H1 (cell line): ENCODE data around the gene ERN2. TPM values are rescaled to one million over a fixed set of nuclear protein-coding genes. Genes with fewer than 3 reads are reported as not detected.
"Not testable (repeated sequence)": the region's sequence is repeated elsewhere in the genome, so short reads cannot be mapped to it uniquely, and the experiment has no call there.

ENCODE experiments used
- CTCF ChIA-PET: fragments of 300-600 bp; sonication (Branson Sonifier 250); formaldehyde crosslinking; loops from one replicate; lab custom pipeline; 2021; ENCODE audit not compliant: partially characterized antibody; lab: Charles Lee
- POLR2A ChIA-PET: fragments of 300-600 bp; sonication (Branson Sonifier 250); formaldehyde crosslinking; loops from one replicate; lab custom pipeline; 2021; ENCODE audit warnings: inconsistent platforms; ENCODE audit not compliant: partially characterized antibody; lab: Charles Lee
- DNase-seq, 2 experiments: peaks; one replicate each; pipeline versions ENCODE4 v3.0.0 to v3.0.0-alpha.2; 2010 to 2022; ENCODE audit warnings: low spot score in 2 of 2, low read depth in 1 of 2, mixed read lengths in 1 of 2
- FAIRE-seq: peaks from 2 replicates; lab custom pipeline; 2011; peaks lifted over from hg19 to GRCh38; lab: Jason Lieb, UNC
- H2AFZ ChIP-seq: 2 replicates; pipeline ENCODE4 v1.8.1; 2012; ENCODE audit warnings: low read length, inconsistent platforms
- H2AK5ac ChIP-seq: 2 replicates; pipeline ENCODE4 v1.6.1; 2013; ENCODE audit warnings: low read depth, low read length
- H2BK120ac ChIP-seq: replicated peaks from 2 replicates; pipeline ENCODE3; 2013; ENCODE audit warnings: low read depth, low read length, inconsistent platforms
- H2BK12ac ChIP-seq: 2 replicates; pipeline ENCODE4 v1.6.1; 2013; ENCODE audit warnings: low read depth, low read length
- H2BK15ac ChIP-seq: 2 replicates; pipeline ENCODE4 v1.6.1; 2013; ENCODE audit warnings: low read length
- H2BK20ac ChIP-seq: 2 replicates; pipeline ENCODE4 v1.6.1; 2013; ENCODE audit warnings: low read length
- H2BK5ac ChIP-seq: 2 replicates; pipeline ENCODE4 v1.6.1; 2013; ENCODE audit warnings: low read depth, low read length
- H3K14ac ChIP-seq: 2 replicates; pipeline ENCODE4 v1.6.1; 2013; ENCODE audit warnings: inconsistent platforms; ENCODE audit not compliant: insufficient read length
- H3K18ac ChIP-seq: 2 replicates; pipeline ENCODE4 v1.6.1; 2013; ENCODE audit warnings: low read length; ENCODE audit errors: extremely low read depth
- H3K23ac ChIP-seq: 2 replicates; pipeline ENCODE4 v1.6.1; 2013; ENCODE audit warnings: inconsistent platforms; ENCODE audit not compliant: insufficient read length
- H3K23me2 ChIP-seq: 2 replicates; pipeline ENCODE4 v1.6.1; 2013; ENCODE audit warnings: low read depth, low read length
- H3K27ac ChIP-seq: 2 replicates; pipeline ENCODE4 v1.6.1; 2011; ENCODE audit warnings: low read depth, low read length, inconsistent platforms
- H3K27me3 ChIP-seq, 4 experiments: replicated peaks in 1 of 4; 1 replicate in 1 of 4; 2 replicates in 3 of 4; pipeline versions ENCODE4 v1.6.1 to v1.8.1; 2011 to 2013; ENCODE audit warnings: low read length in 3 of 4, mild to moderate bottlenecking in 3 of 4, inconsistent platforms in 2 of 4, mixed read lengths in 2 of 4, moderate library complexity in 1 of 4; ENCODE audit not compliant: control insufficient read depth in 3 of 4, insufficient read depth in 3 of 4; ENCODE audit errors: extremely low read depth in 1 of 4
- H3K36me3 ChIP-seq, 4 experiments: 2 replicates each; pipeline versions ENCODE4 v1.6.1 to v1.8.1; 2011 to 2013; ENCODE audit warnings: mild to moderate bottlenecking in 4 of 4, low read length in 3 of 4, moderate library complexity in 2 of 4, control low read depth in 1 of 4, inconsistent platforms in 1 of 4; ENCODE audit not compliant: insufficient read depth in 4 of 4, control insufficient read depth in 2 of 4
- H3K4ac ChIP-seq: replicated peaks from 2 replicates; pipeline ENCODE3; 2013; ENCODE audit warnings: low read length, low read depth, mixed read lengths, inconsistent platforms; ENCODE audit not compliant: insufficient read length
- H3K4me1 ChIP-seq, 4 experiments: replicated peaks in 1 of 4; 1 replicate in 1 of 4; 2 replicates in 3 of 4; pipeline versions ENCODE4 v1.6.1 to v1.8.1; 2011 to 2013; ENCODE audit warnings: low read length in 3 of 4, inconsistent platforms in 2 of 4, mixed read lengths in 1 of 4; ENCODE audit not compliant: insufficient read depth in 4 of 4, control insufficient read depth in 3 of 4
- H3K4me2 ChIP-seq, 2 experiments: 2 replicates each; pipeline versions ENCODE4 v1.6.1 to v1.8.1; 2011 to 2013; ENCODE audit warnings: low read depth in 2 of 2, low read length in 2 of 2, control low read depth in 1 of 2, inconsistent platforms in 1 of 2, mild to moderate bottlenecking in 1 of 2; ENCODE audit not compliant: insufficient read depth in 1 of 2
- H3K4me3 ChIP-seq, 4 experiments: fragments of 200-600, 300-600 bp in 1 of 4; sonication (generic), shearing (Covaris generic), sonication (Bioruptor Twin) in 1 of 4; 2 replicates each; pipeline versions ENCODE4 v1.5.1 to v1.8.1; 2011 to 2016; ENCODE audit warnings: low read length in 4 of 4, low read depth in 3 of 4, control low read depth in 2 of 4, inconsistent platforms in 2 of 4, mild to moderate bottlenecking in 2 of 4, mixed read lengths in 1 of 4, moderate library complexity in 1 of 4; ENCODE audit not compliant: insufficient read depth in 2 of 4; ENCODE audit errors: extremely low read depth in 1 of 4
- H3K56ac ChIP-seq: replicated peaks from 2 replicates; pipeline ENCODE3; 2013; ENCODE audit warnings: low read depth, mild to moderate bottlenecking, mixed read lengths, low read length, inconsistent platforms; ENCODE audit not compliant: insufficient read length
- H3K79me1 ChIP-seq: 2 replicates; pipeline ENCODE4 v1.6.1; 2013; ENCODE audit warnings: low read depth, low read length, control low read depth
- H3K79me2 ChIP-seq, 2 experiments: 2 replicates each; pipeline versions ENCODE4 v1.6.1 to v1.8.1; 2012 to 2013; ENCODE audit warnings: low read length in 2 of 2, mild to moderate bottlenecking in 2 of 2, inconsistent platforms in 1 of 2; ENCODE audit not compliant: insufficient read depth in 2 of 2, control insufficient read depth in 1 of 2
- H3K9ac ChIP-seq, 4 experiments: replicated peaks in 1 of 4; 1 replicate in 1 of 4; 2 replicates in 3 of 4; pipeline versions ENCODE4 v1.6.1 to v1.8.1; 2011 to 2013; ENCODE audit warnings: low read depth in 3 of 4, low read length in 3 of 4, control low read depth in 2 of 4, mild to moderate bottlenecking in 2 of 4, moderate library complexity in 2 of 4, inconsistent platforms in 1 of 4; ENCODE audit errors: extremely low read depth in 1 of 4
- H3K9me3 ChIP-seq, 2 experiments: 2 replicates each; pipeline versions ENCODE4 v1.6.1 to v1.8.1; 2012 to 2013; ENCODE audit warnings: mild to moderate bottlenecking in 2 of 2, moderate library complexity in 2 of 2, control low read depth in 1 of 2, inconsistent platforms in 1 of 2, low read depth in 1 of 2, low read length in 1 of 2, mixed read lengths in 1 of 2; ENCODE audit not compliant: insufficient read depth in 2 of 2
- H4K20me1 ChIP-seq, 2 experiments: replicated peaks in 1 of 2; 2 replicates each; pipeline versions ENCODE3 to v1.8.1; 2011 to 2013; ENCODE audit warnings: inconsistent platforms in 2 of 2, low read length in 2 of 2, mild to moderate bottlenecking in 1 of 2; ENCODE audit not compliant: insufficient read depth in 2 of 2, control insufficient read depth in 1 of 2
- H4K5ac ChIP-seq: 2 replicates; pipeline ENCODE4 v1.6.1; 2013; ENCODE audit warnings: low read length, low read depth, mixed read lengths, inconsistent platforms; ENCODE audit not compliant: insufficient read length
- H4K8ac ChIP-seq: 2 replicates; pipeline ENCODE4 v1.8.0; 2013; ENCODE audit warnings: mild to moderate bottlenecking, moderate library complexity, low read length, inconsistent platforms; ENCODE audit not compliant: insufficient read depth; ENCODE audit errors: extremely low read depth
- H4K91ac ChIP-seq: replicated peaks from 2 replicates; pipeline ENCODE3; 2013; ENCODE audit warnings: low read length, mixed read lengths, inconsistent platforms; ENCODE audit not compliant: insufficient read length
- EP300 ChIP-seq, 2 experiments: IDR thresholded peaks; 1 replicate in 1 of 2; 2 replicates in 1 of 2; pipeline ENCODE4 v1.6.1; 2011 to 2012; ENCODE audit warnings: low read depth in 2 of 2, low read length in 2 of 2, mild to moderate bottlenecking in 2 of 2, borderline replicate concordance in 1 of 2, inconsistent platforms in 1 of 2, moderate library complexity in 1 of 2
- WGBS, 2 experiments: shearing (Covaris generic) in 1 of 2; methylation state at CpG; one replicate each; pipeline versions ENCODE4 v1.1.6 to v1.1.7; 2013 to 2015; ENCODE audit warnings: low lambda C conversion rate in 2 of 2, mixed read lengths in 2 of 2, inconsistent platforms in 1 of 2, low coverage in 1 of 2, missing lambda C conversion rate in 1 of 2; ENCODE audit not compliant: insufficient replicate concordance in 2 of 2, insufficient coverage in 1 of 2, insufficient read length in 1 of 2; ENCODE audit errors: extremely low coverage in 1 of 2, missing lambda C conversion rate in 1 of 2; 5-methylcytosine and 5-hydroxymethylcytosine counted together
- polyA plus RNA-seq, 7 experiments: library from polyadenylated mRNA; depleted of rRNA in 3 of 7; stranded (reverse) in 5 of 7; unstranded in 2 of 7; fragments of >200 nt in 5 of 7; fragments of 200-250 nt in 2 of 7; gene quantifications; 1 replicate in 5 of 7; 2 replicates in 1 of 7; 4 replicates in 1 of 7; pipeline versions ENCODE4 v1.2.1 to v1.2.3, GENCODE V29; 2011 to 2013; ENCODE audit warnings: missing spikeins in 2 of 7, mixed read lengths in 2 of 7
- total RNA-seq: library from RNA; stranded (reverse); fragmentation: NEBNext Ultra II Directional; extraction: Animal tissue kit (Norgen Biotek cat#: 25700); gene quantifications from 2 replicates; pipeline ENCODE4 v1.2.1, GENCODE V29; 2021

ERN2 gene
- total and polyA plus RNA-seq, 2 of the 8 experiments (the other 6 are each of a cell fraction or from before 2014, with no cell fraction given) = 2.4 to 4.4 TPM

GRCh38 chr16:23722613-23723240 lies 9.7 kb upstream of the ERN2 start:
- not testable (repeated sequence) for H4K20me1 ChIP-seq, H3K14ac ChIP-seq, H2AFZ ChIP-seq, H3K79me2 ChIP-seq, H3K9me3 ChIP-seq, H2BK15ac ChIP-seq, H3K27me3 ChIP-seq, H2BK12ac ChIP-seq, FAIRE-seq, H3K18ac ChIP-seq, H4K8ac ChIP-seq, H3K23me2 ChIP-seq, H3K9ac ChIP-seq, H3K23ac ChIP-seq, H3K27ac ChIP-seq, H4K91ac ChIP-seq, H3K79me1 ChIP-seq, H3K4me3 ChIP-seq, H3K4me1 ChIP-seq, H2BK20ac ChIP-seq, H2BK5ac ChIP-seq, H2BK120ac ChIP-seq, H3K56ac ChIP-seq, DNase-seq, H2AK5ac ChIP-seq, H3K36me3 ChIP-seq, H3K4ac ChIP-seq, H3K4me2 ChIP-seq, H4K5ac ChIP-seq
- 93% methylated on average over 9 of the region's 9 CpGs; no CpG with 5 or more reads in 1 of the 2 experiments for WGBS, 2 experiments
- POLR2A ChIA-PET = interaction anchor here (1.2 kb wide), 1 partner anchor 28 kb away, joined by 3 read pairs; no protein-coding TSS in a partner anchor
- CTCF ChIA-PET = interaction anchor here (1.6 kb wide), 1 partner anchor 13 kb away, joined by 3 read pairs; no protein-coding TSS in a partner anchor
- TF ChIP-seq EP300 (IDR thresholded peaks at IDR 0.05; ENCODE audit: borderline replicate concordance in 1 of 2, low read depth in 2 of 2, low read length in 2 of 2) = peak in 1 of 2 experiments; percentile 71; a peak in 1 of 3 replicates
